OCI-LY7 (cell line): ENCODE measurements around the gene RNU6-8. TPM values are rescaled to one million over a fixed set of nuclear protein-coding genes. Genes with fewer than 3 reads are reported as not detected.

Experiments
- BruUV-seq: library from RNA; stranded (reverse); fragments of 400-500 nt; replicated peaks from 2 replicates; lab custom pipeline; 2021; lab: Mats Ljungman, UMichigan
- CTCF ChIA-PET: fragments of 300-600 bp; sonication (Branson Sonifier 250); formaldehyde crosslinking; loops from one replicate; lab custom pipeline; 2022; ENCODE audit warnings: antibody characterized with exemption; ENCODE audit not compliant: unreplicated experiment; lab: Charles Lee
- POLR2A ChIA-PET: fragments of 300-600 bp; sonication (Branson Sonifier 250); formaldehyde crosslinking; loops from one replicate; lab custom pipeline; 2022; ENCODE audit warnings: antibody characterized with exemption; lab: Charles Lee
- DNase-seq: peaks from one replicate; pipeline ENCODE4 v3.0.0-alpha.2; 2015; ENCODE audit warnings: low spot score
- H2AFZ ChIP-seq: fragments of 200-600 bp; sonication (generic), shearing (Covaris generic); 2 replicates; pipeline ENCODE4 v1.6.1; 2014; ENCODE audit warnings: mild to moderate bottlenecking, antibody characterized with exemption, low read length, moderate library complexity
- H3K27ac ChIP-seq: fragments of 200-600 bp; sonication (generic); 2 replicates; pipeline ENCODE4 v1.5.1; 2014; ENCODE audit warnings: mixed run types, low read depth, mild to moderate bottlenecking, moderate library complexity, low read length, inconsistent platforms; ENCODE audit not compliant: poor library complexity, severe bottlenecking
- H3K36me3 ChIP-seq: fragments of 200-600 bp; sonication (generic); 2 replicates; pipeline ENCODE4 v1.6.1; 2014; ENCODE audit warnings: mild to moderate bottlenecking, antibody characterized with exemption, low read length, moderate library complexity, mixed read lengths; ENCODE audit not compliant: insufficient read depth
- H3K4me1 ChIP-seq: fragments of 200-600 bp; sonication (generic); 2 replicates; pipeline ENCODE4 v1.5.1; 2014; ENCODE audit warnings: mild to moderate bottlenecking, low read length; ENCODE audit not compliant: insufficient read depth, poor library complexity, severe bottlenecking
- H3K4me2 ChIP-seq: fragments of 200-600 bp; sonication (generic); 2 replicates; pipeline ENCODE4 v1.6.1; 2014; ENCODE audit warnings: mild to moderate bottlenecking, low read length
- H3K4me3 ChIP-seq: fragments of 200-600 bp; sonication (generic); 2 replicates; pipeline ENCODE4 v1.5.1; 2014; ENCODE audit warnings: mild to moderate bottlenecking, low read depth, low read length; ENCODE audit not compliant: poor library complexity, severe bottlenecking
- H3K79me2 ChIP-seq: fragments of 200-600 bp; sonication (generic); 2 replicates; pipeline ENCODE4 v1.6.1; 2016; ENCODE audit warnings: low read depth, mild to moderate bottlenecking, low read length, moderate library complexity, mixed read lengths; ENCODE audit not compliant: insufficient read depth
- H3K9me2 ChIP-seq: fragments of 200-600 bp; sonication (generic); 2 replicates; pipeline ENCODE4 v1.6.1; 2016; ENCODE audit warnings: mild to moderate bottlenecking, low read length, mixed read lengths; ENCODE audit not compliant: insufficient read depth
- H3K9me3 ChIP-seq: fragments of 200-600 bp; sonication (generic); 2 replicates; pipeline ENCODE4 v1.6.1; 2014; ENCODE audit warnings: mild to moderate bottlenecking, mixed run types, low read length, mixed read lengths
- H4K20me1 ChIP-seq: fragments of 200-600 bp; sonication (generic); 2 replicates; pipeline ENCODE4 v1.6.1; 2014; ENCODE audit warnings: mild to moderate bottlenecking, antibody characterized with exemption, low read length, moderate library complexity, mixed read lengths; ENCODE audit not compliant: insufficient read depth
- EZH2phosphoT487 ChIP-seq: fragments of 200-600 bp; sonication (generic); IDR thresholded peaks from 2 replicates; pipeline ENCODE4 v1.6.1; 2018; ENCODE audit warnings: low read depth, borderline replicate concordance, mild to moderate bottlenecking, mixed run types, antibody characterized with exemption, low read length, moderate library complexity, mixed read lengths
- intact Hi-C: fragments of 100-400 bp; cut with micrococcal nuclease; formaldehyde crosslinking; loops from one replicate; pipeline ENCODE4 v1.10.0; 2022; ENCODE audit not compliant: unreplicated experiment
- total RNA-seq, 2 experiments: library from RNA; depleted of rRNA in 1 of 2; stranded (reverse); fragments of >200 nt in 1 of 2; shearing (Covaris generic) in 1 of 2; gene quantifications; 2 replicates each; pipeline ENCODE4 v1.2.3, GENCODE V29; 2014 to 2022
- TF ChIP-seq, protein P1 (sequence below): fragments of 200-600 bp; sonication (generic); conservative IDR thresholded peaks from 2 replicates; pipeline ENCODE4 v1.5.1; 2014; ENCODE audit warnings: mild to moderate bottlenecking, antibody characterized with exemption, low read length, moderate library complexity, mixed read lengths

RNU6-8 gene
- total RNA-seq, 2 experiments from 2014 or later: not detected

DNA sequence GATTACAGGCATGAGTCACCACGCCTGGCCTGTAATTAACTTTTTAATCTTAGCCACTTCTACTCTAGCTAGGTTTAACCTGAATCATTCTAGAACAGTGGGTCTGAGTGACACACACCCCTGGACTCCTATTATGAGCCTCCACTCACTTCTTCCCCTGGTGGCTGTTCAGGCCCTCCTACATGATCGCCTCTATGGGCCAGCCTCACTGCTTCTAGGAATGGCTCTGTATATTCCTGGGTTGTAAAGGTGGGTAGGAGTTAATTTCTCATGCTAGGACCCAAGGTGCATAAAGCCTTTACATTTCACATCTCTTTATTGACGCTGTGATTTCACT is 8.0 kb upstream of the RNU6-8 start:
- no peak overlapping the region for H3K4me2 ChIP-seq
- ChIA-PET POLR2A (interaction anchor here (0.6 to 0.9 kb wide), 2 partner anchors 10 to 228 kb away, joined by 3 to 4 read pairs; no protein-coding TSS in a partner anchor), CTCF (no interaction called here)
- H3K9me2 ChIP-seq: no peaks in the 10 kb centered on the region
- no peak for TF ChIP-seq EZH2phosphoT487
- TF ChIP-seq, protein P1, sequence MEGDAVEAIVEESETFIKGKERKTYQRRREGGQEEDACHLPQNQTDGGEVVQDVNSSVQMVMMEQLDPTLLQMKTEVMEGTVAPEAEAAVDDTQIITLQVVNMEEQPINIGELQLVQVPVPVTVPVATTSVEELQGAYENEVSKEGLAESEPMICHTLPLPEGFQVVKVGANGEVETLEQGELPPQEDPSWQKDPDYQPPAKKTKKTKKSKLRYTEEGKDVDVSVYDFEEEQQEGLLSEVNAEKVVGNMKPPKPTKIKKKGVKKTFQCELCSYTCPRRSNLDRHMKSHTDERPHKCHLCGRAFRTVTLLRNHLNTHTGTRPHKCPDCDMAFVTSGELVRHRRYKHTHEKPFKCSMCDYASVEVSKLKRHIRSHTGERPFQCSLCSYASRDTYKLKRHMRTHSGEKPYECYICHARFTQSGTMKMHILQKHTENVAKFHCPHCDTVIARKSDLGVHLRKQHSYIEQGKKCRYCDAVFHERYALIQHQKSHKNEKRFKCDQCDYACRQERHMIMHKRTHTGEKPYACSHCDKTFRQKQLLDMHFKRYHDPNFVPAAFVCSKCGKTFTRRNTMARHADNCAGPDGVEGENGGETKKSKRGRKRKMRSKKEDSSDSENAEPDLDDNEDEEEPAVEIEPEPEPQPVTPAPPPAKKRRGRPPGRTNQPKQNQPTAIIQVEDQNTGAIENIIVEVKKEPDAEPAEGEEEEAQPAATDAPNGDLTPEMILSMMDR: no peak
- H3K36me3 ChIP-seq: no peaks in the 10 kb centered on the region
- BruUV-seq: no TSS peak
- H3K27ac ChIP-seq: no peak overlapping the region
- H3K4me3 ChIP-seq: no peak overlapping the region
- H3K4me1 ChIP-seq: no peaks in the 10 kb centered on the region
- no peak overlapping the region for H2AFZ ChIP-seq
- intact Hi-C loops: no loop called here
- H3K9me3 ChIP-seq: no peaks in the 10 kb centered on the region
- DNase-seq: no peak
- H3K79me2 ChIP-seq: no peaks in the 10 kb centered on the region
- no peaks in the 10 kb centered on the region for H4K20me1 ChIP-seq

DNA sequence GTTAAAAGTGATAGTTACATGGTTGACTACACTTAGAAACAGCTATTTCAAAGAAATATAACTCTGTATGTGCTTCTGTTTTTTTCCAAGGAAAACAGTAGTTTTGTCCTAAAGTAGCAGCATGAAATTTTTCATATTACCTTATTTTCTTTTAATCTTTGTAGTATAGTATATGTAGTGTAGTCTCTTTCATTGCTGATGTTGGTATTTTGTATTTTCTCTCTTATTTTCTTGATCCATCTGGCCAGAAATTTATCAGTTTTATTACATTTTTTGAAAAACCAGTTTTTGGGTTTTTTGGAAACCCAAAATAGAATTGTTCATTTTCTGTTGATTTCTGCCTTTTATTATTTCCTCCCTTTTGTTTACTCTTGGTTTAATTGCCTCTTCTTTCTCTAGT is 6.4 kb upstream of the RNU6-8 start:
- no peaks in the 10 kb centered on the region for H3K9me2 ChIP-seq
- ChIA-PET POLR2A (interaction anchor here (1.0 to 1.5 kb wide), 2 partner anchors 10 to 152 kb away, joined by 3 to 4 read pairs; no protein-coding TSS in a partner anchor), CTCF (no interaction called here)
- no peaks in the 10 kb centered on the region for H3K79me2 ChIP-seq
- TF ChIP-seq EZH2phosphoT487: no peak
- TF ChIP-seq, protein P1: no peak
- H3K9me3 ChIP-seq: no peaks in the 10 kb centered on the region
- BruUV-seq: no TSS peak
- no peak overlapping the region for H3K4me3 ChIP-seq
- H3K4me2 ChIP-seq: no peak overlapping the region
- intact Hi-C loops: loop anchor here (10.0 kb wide), 1 partner anchor 1585 kb away; the partner anchor contains the start of gene SCFD1
- no peak overlapping the region for H2AFZ ChIP-seq
- peaks cover 5% of the 10 kb centered on the region for H3K4me1 ChIP-seq
- no peaks in the 10 kb centered on the region for H4K20me1 ChIP-seq
- no peak overlapping the region for H3K27ac ChIP-seq
- DNase-seq: no peak
- H3K36me3 ChIP-seq: no peaks in the 10 kb centered on the region

DNA sequence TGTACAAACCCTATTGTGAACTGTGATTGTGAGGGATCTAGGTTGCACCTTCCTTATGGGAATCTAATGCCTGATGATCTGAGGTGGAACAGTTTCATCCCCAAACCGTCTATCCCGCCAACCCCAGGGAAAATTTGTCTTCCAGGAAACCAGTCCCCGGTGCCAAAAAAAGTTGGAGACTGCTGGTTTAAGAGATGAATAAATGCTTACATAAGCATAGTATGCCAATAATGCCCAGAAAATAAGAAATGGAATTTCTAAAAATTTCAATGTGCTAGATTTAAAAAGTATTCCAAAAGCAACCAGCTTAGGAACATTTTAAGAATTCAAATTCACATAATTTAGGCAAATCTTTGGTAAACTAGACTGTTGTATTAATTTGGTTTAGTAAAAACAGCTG is 5.4 kb upstream of the RNU6-8 start:
- TF ChIP-seq, protein P1: no peak
- no peak for TF ChIP-seq EZH2phosphoT487
- no peaks in the 10 kb centered on the region for H3K9me3 ChIP-seq
- no TSS peak for BruUV-seq
- H4K20me1 ChIP-seq: no peaks in the 10 kb centered on the region
- no peaks in the 10 kb centered on the region for H3K9me2 ChIP-seq
- CTCF ChIA-PET: no interaction called here
- H3K4me1 ChIP-seq: peaks cover 13% of the 10 kb centered on the region
- H3K4me2 ChIP-seq: no peak overlapping the region
- no peak overlapping the region for H2AFZ ChIP-seq
- no peak overlapping the region for H3K27ac ChIP-seq
- POLR2A ChIA-PET: interaction anchor here (1.0 kb wide), 1 partner anchor 151 kb away, joined by 3 read pairs; no protein-coding TSS in a partner anchor
- H3K36me3 ChIP-seq: no peaks in the 10 kb centered on the region
- H3K79me2 ChIP-seq: no peaks in the 10 kb centered on the region
- no peak for DNase-seq
- intact Hi-C loops: loop anchor here (10.0 kb wide), 1 partner anchor 1584 kb away; the partner anchor contains the start of gene SCFD1
- no peak overlapping the region for H3K4me3 ChIP-seq
